ENCODE results near the gene HACL1. TPM values are rescaled to one million over a fixed set of nuclear protein-coding genes. Genes with fewer than 3 reads are reported as not detected.

The HACL1 gene
- total RNA-seq (ENCODE audit: unreplicated experiment): 17.5 TPM
- long read RNA-seq, transcript HACL1-201 (17 exons, 2,266 nt): major isoform, 19 of 27 reads
- long read RNA-seq, partial matches to known transcripts: 0 of 27 reads
- long read RNA-seq, other reads (novel, unspliced or antisense): 5 of 27 reads

DNA sequence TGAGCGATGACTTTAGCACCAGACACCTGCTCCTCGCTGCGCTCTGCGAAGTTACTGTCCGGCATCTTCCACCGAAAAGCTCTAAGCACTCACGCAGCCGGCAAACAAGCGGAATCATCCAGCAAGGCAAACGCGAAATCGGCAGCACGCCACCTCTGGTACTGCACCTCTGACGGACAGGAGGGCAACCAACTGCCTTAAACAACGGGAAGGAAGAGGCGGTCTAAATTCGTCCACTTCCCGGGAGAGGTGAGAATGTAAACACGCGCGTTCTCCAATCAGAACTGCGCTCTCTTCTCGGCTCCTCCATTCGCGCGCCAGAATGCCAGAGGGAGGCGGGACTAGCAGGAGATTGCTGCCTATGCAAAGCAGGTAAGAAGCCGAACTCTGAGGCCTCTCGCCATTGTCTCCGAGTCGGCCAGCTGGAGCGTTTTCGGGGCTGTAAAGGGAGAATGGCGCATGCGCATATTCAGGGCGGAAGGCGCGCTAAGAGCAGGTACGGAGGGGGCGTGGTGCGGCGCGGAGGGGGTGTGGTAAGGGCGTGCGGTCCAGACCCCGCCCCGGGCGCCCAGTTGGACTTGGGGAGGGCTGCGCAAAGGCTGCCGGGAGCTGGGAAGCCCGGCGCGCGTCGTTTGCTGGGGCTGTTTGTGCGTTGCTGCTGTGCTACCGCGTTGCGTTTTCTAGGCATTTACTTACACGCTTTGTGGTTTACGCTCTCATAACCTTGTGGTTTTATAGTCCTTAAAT, at the start of gene HACL1, which contains the start of gene BTD:
HACL1 (minus strand) TSS at position 171 of the 747 bp plus-strand sequence; CDS start at position 65, 106 bp downstream.
BTD (plus strand) TSS at position 347 of the 747 bp plus-strand sequence. CDS start 33,695 bp downstream, outside the sequence.
- H3K4me3 Mint-ChIP-seq (ENCODE audit: unreplicated experiment): peak within 1 kb of the TSS; percentile 100
- peaks cover 9% of the 10 kb centered on the region for H3K27me3 Mint-ChIP-seq (ENCODE audit: unreplicated experiment)
- peak within 1 kb of the TSS; percentile 94 for H3K27ac Mint-ChIP-seq (ENCODE audit: unreplicated experiment)
- DNase-seq (ENCODE audit: low spot score): peak; percentile 96
- peaks cover 20% of the 10 kb centered on the region for H3K4me1 Mint-ChIP-seq (ENCODE audit: unreplicated experiment)
- TF ChIP-seq, protein P1, sequence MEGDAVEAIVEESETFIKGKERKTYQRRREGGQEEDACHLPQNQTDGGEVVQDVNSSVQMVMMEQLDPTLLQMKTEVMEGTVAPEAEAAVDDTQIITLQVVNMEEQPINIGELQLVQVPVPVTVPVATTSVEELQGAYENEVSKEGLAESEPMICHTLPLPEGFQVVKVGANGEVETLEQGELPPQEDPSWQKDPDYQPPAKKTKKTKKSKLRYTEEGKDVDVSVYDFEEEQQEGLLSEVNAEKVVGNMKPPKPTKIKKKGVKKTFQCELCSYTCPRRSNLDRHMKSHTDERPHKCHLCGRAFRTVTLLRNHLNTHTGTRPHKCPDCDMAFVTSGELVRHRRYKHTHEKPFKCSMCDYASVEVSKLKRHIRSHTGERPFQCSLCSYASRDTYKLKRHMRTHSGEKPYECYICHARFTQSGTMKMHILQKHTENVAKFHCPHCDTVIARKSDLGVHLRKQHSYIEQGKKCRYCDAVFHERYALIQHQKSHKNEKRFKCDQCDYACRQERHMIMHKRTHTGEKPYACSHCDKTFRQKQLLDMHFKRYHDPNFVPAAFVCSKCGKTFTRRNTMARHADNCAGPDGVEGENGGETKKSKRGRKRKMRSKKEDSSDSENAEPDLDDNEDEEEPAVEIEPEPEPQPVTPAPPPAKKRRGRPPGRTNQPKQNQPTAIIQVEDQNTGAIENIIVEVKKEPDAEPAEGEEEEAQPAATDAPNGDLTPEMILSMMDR (IDR thresholded peaks at IDR 0.05; ENCODE audit: unreplicated experiment): no peak
- H3K36me3 Mint-ChIP-seq (ENCODE audit: low read depth, unreplicated experiment): peaks cover 28% of the 10 kb centered on the region
- no peaks in the 10 kb centered on the region for H3K9me3 Mint-ChIP-seq (ENCODE audit: unreplicated experiment)

DNA sequence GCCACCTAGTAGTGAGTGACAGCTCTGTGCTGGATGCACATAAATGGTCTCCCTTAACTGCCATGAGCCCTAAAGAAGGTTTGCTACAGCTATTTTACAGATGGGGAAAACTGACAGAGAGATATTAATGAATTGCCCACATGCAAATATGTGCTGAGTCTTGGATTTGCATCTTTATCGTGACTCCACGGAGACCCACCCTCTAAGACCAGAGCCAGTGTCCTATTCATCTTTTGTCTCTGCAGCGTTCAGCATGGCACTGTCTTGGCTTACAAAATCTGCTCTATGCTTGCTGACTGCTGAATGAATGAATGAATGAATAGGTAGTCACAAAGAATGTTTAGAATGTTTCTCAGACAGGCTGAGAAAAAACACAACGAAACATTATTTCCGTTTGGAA, 48.5 kb upstream of the HACL1 start:
- H3K27ac Mint-ChIP-seq (ENCODE audit: unreplicated experiment): no peak overlapping the region
- TF ChIP-seq, protein P1 (IDR thresholded peaks at IDR 0.05; ENCODE audit: unreplicated experiment): no peak
- no peak overlapping the region for H3K4me3 Mint-ChIP-seq (ENCODE audit: unreplicated experiment)
- DNase-seq (ENCODE audit: low spot score): no peak
- H3K27me3 Mint-ChIP-seq (ENCODE audit: unreplicated experiment): peaks cover 1% of the 10 kb centered on the region
- H3K36me3 Mint-ChIP-seq (ENCODE audit: low read depth, unreplicated experiment): peaks cover 5% of the 10 kb centered on the region
- H3K9me3 Mint-ChIP-seq (ENCODE audit: unreplicated experiment): no peaks in the 10 kb centered on the region
- H3K4me1 Mint-ChIP-seq (ENCODE audit: unreplicated experiment): peaks cover 6% of the 10 kb centered on the region

DNA sequence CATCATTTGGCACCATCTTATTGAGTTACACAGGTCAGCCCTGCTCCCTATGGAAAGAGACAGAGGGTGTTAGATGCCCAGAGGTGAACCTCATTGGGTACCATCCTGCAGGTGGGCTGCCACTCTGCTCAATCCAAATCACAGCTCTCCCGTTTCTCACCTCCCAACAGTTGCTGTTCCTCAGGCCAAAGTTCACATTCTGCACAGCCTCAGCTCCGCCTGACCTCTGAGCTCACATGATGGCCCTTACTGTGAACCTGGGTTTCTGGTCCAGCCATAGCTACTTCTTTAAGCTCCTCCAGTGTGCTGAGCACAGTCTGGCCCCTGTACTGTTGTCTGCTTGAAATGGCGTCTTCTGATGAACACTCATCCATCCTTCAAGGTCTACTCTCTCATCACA, 48.0 kb upstream of the HACL1 start:
- no peaks in the 10 kb centered on the region for H3K9me3 Mint-ChIP-seq (ENCODE audit: unreplicated experiment)
- H3K36me3 Mint-ChIP-seq (ENCODE audit: low read depth, unreplicated experiment): peaks cover 5% of the 10 kb centered on the region
- H3K4me3 Mint-ChIP-seq (ENCODE audit: unreplicated experiment): no peak overlapping the region
- TF ChIP-seq, protein P1 (IDR thresholded peaks at IDR 0.05; ENCODE audit: unreplicated experiment): no peak
- H3K27ac Mint-ChIP-seq (ENCODE audit: unreplicated experiment): no peak overlapping the region
- H3K4me1 Mint-ChIP-seq (ENCODE audit: unreplicated experiment): peaks cover 6% of the 10 kb centered on the region
- no peak for DNase-seq (ENCODE audit: low spot score)
- H3K27me3 Mint-ChIP-seq (ENCODE audit: unreplicated experiment): peaks cover 1% of the 10 kb centered on the region

DNA sequence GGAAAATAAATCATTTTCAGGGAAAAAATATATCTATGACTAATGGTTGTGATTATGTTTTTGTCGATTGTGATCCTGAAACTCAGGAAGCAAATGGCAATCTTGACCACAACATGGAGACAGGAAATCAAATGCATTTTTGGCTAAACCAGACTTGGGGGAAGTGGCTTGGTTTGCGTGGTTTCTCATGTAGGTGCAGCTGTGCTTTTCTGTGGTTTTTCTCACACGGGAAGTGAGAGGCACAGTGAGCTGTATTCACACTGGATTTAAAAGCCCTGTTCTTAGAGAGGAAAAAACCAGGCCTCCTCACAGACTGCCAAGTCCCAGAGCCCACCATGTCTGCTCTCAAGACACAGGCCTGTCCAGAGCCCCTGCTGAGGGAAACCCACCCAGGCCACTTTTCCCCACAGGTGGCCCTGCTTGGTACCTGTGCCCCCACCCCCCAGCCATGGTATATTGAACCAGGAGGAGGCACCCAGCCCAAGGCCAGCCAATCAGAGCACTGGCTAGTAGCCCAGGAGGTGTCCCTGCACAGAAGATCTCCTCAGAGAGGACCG, 46.3 kb upstream of the HACL1 start:
- peaks cover 6% of the 10 kb centered on the region for H3K4me1 Mint-ChIP-seq (ENCODE audit: unreplicated experiment)
- peaks cover 1% of the 10 kb centered on the region for H3K27me3 Mint-ChIP-seq (ENCODE audit: unreplicated experiment)
- no peak overlapping the region for H3K4me3 Mint-ChIP-seq (ENCODE audit: unreplicated experiment)
- H3K27ac Mint-ChIP-seq (ENCODE audit: unreplicated experiment): no peak overlapping the region
- H3K9me3 Mint-ChIP-seq (ENCODE audit: unreplicated experiment): no peaks in the 10 kb centered on the region
- TF ChIP-seq, protein P1 (IDR thresholded peaks at IDR 0.05; ENCODE audit: unreplicated experiment): no peak
- DNase-seq (ENCODE audit: low spot score): no peak
- peaks cover 5% of the 10 kb centered on the region for H3K36me3 Mint-ChIP-seq (ENCODE audit: low read depth, unreplicated experiment)

All from endothelial cell (in vitro differentiated cells).